Stomach (tissue), 9 donors: ENCODE measurements around the gene GRIK1. TPM values are rescaled to one million over a fixed set of nuclear protein-coding genes. Genes with fewer than 3 reads are reported as not detected.

ENCODE experiments used
- DNase-seq, 2 donors: peaks; one replicate each; pipeline versions ENCODE4 v3.0.0 to v3.0.0-alpha.2; 2013 to 2019
- H3K27ac ChIP-seq, 5 donors: fragments of 200-600 bp in 4 of 5; sonication (generic) in 4 of 5; one replicate each; pipeline ENCODE4 v1.5.1; 2013 to 2019; ENCODE audit warnings: mild to moderate bottlenecking in 1 of 5, moderate library complexity in 1 of 5
- H3K27me3 ChIP-seq, 3 donors: fragments of 200-600 bp; sonication (generic); one replicate each; pipeline ENCODE4 v1.5.1; 2017 to 2019; ENCODE audit warnings: mixed run types in 1 of 3
- H3K36me3 ChIP-seq, 4 donors: fragments of 200-600 bp; sonication (generic); 1 replicate in 3 of 4; 2 replicates in 1 of 4; pipeline ENCODE4 v1.5.1; 2016 to 2019
- H3K4me1 ChIP-seq, 4 donors: fragments of 200-600 bp; sonication (generic); one replicate each; pipeline ENCODE4 v1.5.1; 2016 to 2019
- H3K4me3 ChIP-seq, 4 donors: fragments of 200-600 bp; sonication (generic) in 3 of 4; one replicate each; pipeline ENCODE4 v1.5.1; 2016 to 2019; ENCODE audit warnings: mild to moderate bottlenecking in 1 of 4
- H3K9me3 ChIP-seq, 4 donors: fragments of 200-600 bp; sonication (generic); one replicate each; pipeline ENCODE4 v1.5.1; 2016 to 2019
- CTCF ChIP-seq, 7 experiments: fragments of 450-650 bp in 4 of 7; fragments of 200-600 bp in 3 of 7; sonication (generic) in 3 of 7; IDR thresholded peaks; one replicate each; pipeline ENCODE4 v1.5.1; 2016 to 2019; ENCODE audit warnings: antibody characterized with exemption in 7 of 7, control low read depth in 2 of 7, mild to moderate bottlenecking in 1 of 7
- EP300 ChIP-seq: sonication (generic); formaldehyde crosslinking; IDR thresholded peaks from one replicate; pipeline ENCODE4 v1.6.1; 2017; ENCODE audit warnings: antibody characterized with exemption
- POLR2A ChIP-seq, 4 donors: fragments of 450-650 bp; IDR thresholded peaks; one replicate each; pipeline ENCODE4 v1.6.1; 2016; ENCODE audit warnings: antibody characterized with exemption in 4 of 4, control low read depth in 2 of 4, mild to moderate bottlenecking in 1 of 4, moderate library complexity in 1 of 4
- POLR2AphosphoS5 ChIP-seq, 3 donors: sonication (generic); formaldehyde crosslinking; IDR thresholded peaks; one replicate each; pipeline ENCODE4 v1.6.1; 2016; ENCODE audit warnings: antibody characterized with exemption in 3 of 3
- WGBS, 5 donors: extraction: QIAGEN DNeasy Blood & Tissue Kit in 3 of 5; methylation state at CpG; one replicate each; pipeline versions ENCODE4 v1.1.5 to v1.1.7; 2013 to 2018; 5-methylcytosine and 5-hydroxymethylcytosine counted together
- intact Hi-C: fragments of 100-400 bp; cut with DNase I; formaldehyde crosslinking; loops from one replicate; pipeline ENCODE4 v1.15.1; 2023; ENCODE audit warnings: low total_unique reads
- polyA plus RNA-seq, 3 donors: library from polyadenylated mRNA; stranded (reverse); fragments of 200-250 nt; gene quantifications; one replicate each; pipeline ENCODE4 v1.2.3, GENCODE V29; 2013
- total RNA-seq, 5 donors: library from RNA; depleted of rRNA; stranded (reverse); fragments of >200 nt; gene quantifications; one replicate each; pipeline versions ENCODE4 v1.1.0 to v1.2.3, GENCODE V29; 2014 to 2016
- donor health status: healthy with polysubstance abuse.
- donor health status: Bipolar disorder and iron deficiency.
- donor health status: healthy.

Gene GRIK1
- total and polyA plus RNA-seq, 8 donors, result 0.06 to 1.5 (median 0.66) TPM; not detected in 4

DNA sequence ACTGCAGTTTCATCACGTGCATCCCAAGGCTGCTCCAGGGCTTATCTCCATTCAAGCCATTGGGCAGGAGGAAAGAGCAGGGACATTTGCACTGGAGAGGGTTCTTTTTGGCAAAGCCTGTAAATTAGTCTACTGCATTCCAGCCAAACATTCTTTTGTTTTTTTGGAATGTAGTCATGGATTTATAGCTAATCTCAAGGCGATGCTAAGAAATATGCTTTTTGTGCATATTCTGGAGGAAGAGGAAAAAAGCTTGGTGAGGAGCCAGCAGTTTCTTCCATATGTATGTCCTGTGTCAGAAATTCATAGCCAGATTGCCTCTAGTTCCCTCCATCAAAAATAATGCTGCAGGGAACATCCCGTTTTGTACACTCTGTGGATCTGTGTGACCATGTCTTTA, 419.6 kb downstream of the GRIK1 start:
- Histone ChIP-seq H3K4me3 (no peak overlapping the region), H3K9me3 (peaks cover 0 to 15% (median 4%) of the 10 kb centered on the region in 4 donors), H3K27ac (no peak overlapping the region), H3K4me1 (no peaks in the 10 kb centered on the region), H3K27me3 (no peaks in the 10 kb centered on the region), H3K36me3 (no peaks in the 10 kb centered on the region)
- TF ChIP-seq EP300 (no peak), POLR2A (IDR thresholded peaks at IDR 0.05) (no peak), POLR2AphosphoS5 (IDR thresholded peaks at IDR 0.05) (no peak), CTCF (IDR thresholded peaks at IDR 0.05) (no peak)
- peak in 1 of 2 donors; percentile 20 for DNase-seq
- intact Hi-C loops, result no loop called here
- 75 to 92% (median 80%) methylated on average over 3 of the region's 3 CpGs for WGBS, 5 donors

DNA sequence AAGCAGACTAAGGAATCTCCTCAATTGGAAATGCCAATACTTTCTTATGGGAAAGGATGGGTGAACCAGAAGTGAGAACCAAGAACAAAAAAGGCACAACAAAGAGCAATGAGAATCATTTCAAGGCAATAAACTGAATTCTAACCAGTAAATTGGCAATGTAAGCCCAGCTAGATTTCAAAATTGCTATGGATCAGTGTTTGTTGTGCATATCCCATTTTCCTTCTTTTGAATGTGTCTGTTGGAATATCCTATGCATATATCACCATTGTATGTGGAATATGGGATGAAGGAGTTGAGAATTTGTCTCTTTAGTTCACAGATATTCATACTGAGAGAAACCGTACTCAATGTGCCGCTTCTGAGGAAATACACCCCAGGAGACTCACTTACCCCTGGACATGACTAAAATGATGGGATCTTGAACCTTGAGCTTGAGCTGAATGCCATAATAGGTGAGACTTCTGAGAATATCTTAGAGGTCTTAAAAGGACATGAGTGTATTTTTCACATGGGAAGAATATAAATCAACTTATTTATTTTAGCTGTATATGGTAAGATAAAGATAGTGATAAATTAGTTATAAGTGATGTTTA, 425.0 kb downstream of the GRIK1 start:
- H3K4me3 ChIP-seq, result no peak overlapping the region
- intact Hi-C loops, result no loop called here
- H3K36me3 ChIP-seq, result peaks cover 0 to 5% (median 0%) of the 10 kb centered on the region in 4 donors
- 93 to 99% (median 98%) methylated on average over 2 of the region's 2 CpGs for WGBS, 5 donors
- DNase-seq, result no peak
- no peaks in the 10 kb centered on the region for H3K27me3 ChIP-seq
- TF ChIP-seq CTCF (IDR thresholded peaks at IDR 0.05), result no peak
- TF ChIP-seq POLR2A (IDR thresholded peaks at IDR 0.05), result no peak
- TF ChIP-seq EP300, result no peak
- TF ChIP-seq POLR2AphosphoS5 (IDR thresholded peaks at IDR 0.05), result no peak
- H3K9me3 ChIP-seq, result peaks cover 4 to 40% (median 23%) of the 10 kb centered on the region in 4 donors
- H3K4me1 ChIP-seq, result no peaks in the 10 kb centered on the region
- H3K27ac ChIP-seq, result no peak overlapping the region

- H3K9me3 ChIP-seq, result peaks cover 4 to 40% (median 23%) of the 10 kb centered on the region in 4 donors
- H3K27me3 ChIP-seq, result no peaks in the 10 kb centered on the region
- intact Hi-C loops, result no loop called here
- no peak for DNase-seq
- WGBS, 5 donors, result 71 to 94% (median 92%) methylated on average over 1 of the region's 1 CpG
- no peaks in the 10 kb centered on the region for H3K4me1 ChIP-seq
- H3K4me3 ChIP-seq, result no peak overlapping the region
- peaks cover 0 to 5% (median 0%) of the 10 kb centered on the region in 4 donors for H3K36me3 ChIP-seq
- TF ChIP-seq POLR2A (IDR thresholded peaks at IDR 0.05), result no peak
- no peak for TF ChIP-seq POLR2AphosphoS5 (IDR thresholded peaks at IDR 0.05)
- no peak for TF ChIP-seq CTCF (IDR thresholded peaks at IDR 0.05)
- no peak for TF ChIP-seq EP300
- H3K27ac ChIP-seq, result no peak overlapping the region
Measured at GRCh38 chr21:29513535-29513934, 426.3 kb downstream of the GRIK1 start.

- WGBS, 5 donors, result 80 to 84% (median 82%) methylated on average over 4 of the region's 4 CpGs
- Histone ChIP-seq H3K4me1 (no peaks in the 10 kb centered on the region), H3K27me3 (no peaks in the 10 kb centered on the region), H3K27ac (no peak overlapping the region), H3K36me3 (peaks cover 0 to 5% (median 0%) of the 10 kb centered on the region in 4 donors), H3K4me3 (no peak overlapping the region), H3K9me3 (peaks cover 4 to 35% (median 23%) of the 10 kb centered on the region in 4 donors)
- intact Hi-C loops, result no loop called here
- TF ChIP-seq POLR2AphosphoS5 (IDR thresholded peaks at IDR 0.05), result no peak
- DNase-seq, result no peak
Measured at GRCh38 chr21:29511096-29511495, 428.7 kb downstream of the GRIK1 start.

DNA sequence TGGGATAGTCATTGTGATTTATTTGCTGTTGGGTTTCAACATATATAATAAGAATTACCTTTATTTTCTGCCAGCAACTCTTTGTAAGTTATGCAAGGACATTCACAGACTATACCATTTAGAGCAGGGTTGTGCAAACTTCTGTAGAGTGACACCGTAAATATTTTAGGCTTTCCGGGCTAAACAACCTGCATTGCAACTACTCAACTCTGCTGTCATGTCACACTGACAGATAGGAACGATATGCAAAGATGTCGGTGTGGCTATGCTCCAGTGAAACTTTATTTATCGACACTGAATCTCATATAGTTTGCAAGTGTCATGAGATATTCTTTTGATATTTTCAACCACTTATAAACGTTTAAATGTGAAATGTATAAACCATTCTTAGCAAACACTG, 430.7 kb downstream of the GRIK1 start:
- DNase-seq, result no peak
- intact Hi-C loops, result no loop called here
- 77 to 87% (median 83%) methylated on average over 6 of the region's 6 CpGs for WGBS, 5 donors
- Histone ChIP-seq H3K4me1 (no peaks in the 10 kb centered on the region), H3K9me3 (peaks cover 3 to 17% (median 10%) of the 10 kb centered on the region in 4 donors), H3K27ac (no peak overlapping the region), H3K27me3 (no peaks in the 10 kb centered on the region), H3K36me3 (no peaks in the 10 kb centered on the region), H3K4me3 (no peak overlapping the region)
- TF ChIP-seq CTCF (IDR thresholded peaks at IDR 0.05), result no peak
- no peak for TF ChIP-seq POLR2A (IDR thresholded peaks at IDR 0.05)
- TF ChIP-seq POLR2AphosphoS5 (IDR thresholded peaks at IDR 0.05), result no peak
- TF ChIP-seq EP300, result no peak
